HL-60 (cell line): Measurements from ENCODE around the gene GSTCD.

Experiments used
- POLR2AphosphoS5 ChIP-seq: IDR thresholded peaks from 2 replicates; pipeline ENCODE4 v1.6.1; 2012; ENCODE audit warnings: low read depth
- SPI1 ChIP-seq: IDR thresholded peaks from 2 replicates; pipeline ENCODE4 v1.6.1; 2012; ENCODE audit warnings: low read depth, mild to moderate bottlenecking, borderline replicate concordance
- TF ChIP-seq, protein P1 (sequence below): IDR thresholded peaks from one replicate; pipeline ENCODE4 v1.5.1; 2011; ENCODE audit warnings: low read length, control low read depth, inconsistent platforms; ENCODE audit not compliant: insufficient read depth
- TF ChIP-seq, protein P2 (sequence below): IDR thresholded peaks from 2 replicates; pipeline ENCODE4 v1.6.1; 2012; ENCODE audit warnings: low read depth; ENCODE audit not compliant: insufficient replicate concordance

DNA sequence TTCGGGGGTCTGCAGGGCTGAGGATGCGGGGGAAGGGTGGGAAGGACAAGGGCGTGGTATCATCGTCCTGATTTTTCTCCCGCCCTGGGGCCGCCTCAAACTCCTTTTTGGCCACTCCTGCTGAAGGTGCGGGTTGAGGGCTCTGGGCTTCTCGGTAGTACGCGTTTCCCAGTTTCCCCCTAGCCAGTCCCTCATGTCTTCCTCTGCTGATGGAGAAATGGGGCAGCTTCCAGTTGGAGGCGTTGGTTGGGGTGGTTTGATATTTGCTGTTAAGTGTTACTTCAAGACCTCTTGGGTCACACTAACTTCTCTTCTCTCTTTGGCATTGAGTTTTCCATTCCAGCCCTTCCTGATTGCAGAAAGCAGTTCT, 482 bp downstream of the GSTCD start:
- TF ChIP-seq, protein P1, sequence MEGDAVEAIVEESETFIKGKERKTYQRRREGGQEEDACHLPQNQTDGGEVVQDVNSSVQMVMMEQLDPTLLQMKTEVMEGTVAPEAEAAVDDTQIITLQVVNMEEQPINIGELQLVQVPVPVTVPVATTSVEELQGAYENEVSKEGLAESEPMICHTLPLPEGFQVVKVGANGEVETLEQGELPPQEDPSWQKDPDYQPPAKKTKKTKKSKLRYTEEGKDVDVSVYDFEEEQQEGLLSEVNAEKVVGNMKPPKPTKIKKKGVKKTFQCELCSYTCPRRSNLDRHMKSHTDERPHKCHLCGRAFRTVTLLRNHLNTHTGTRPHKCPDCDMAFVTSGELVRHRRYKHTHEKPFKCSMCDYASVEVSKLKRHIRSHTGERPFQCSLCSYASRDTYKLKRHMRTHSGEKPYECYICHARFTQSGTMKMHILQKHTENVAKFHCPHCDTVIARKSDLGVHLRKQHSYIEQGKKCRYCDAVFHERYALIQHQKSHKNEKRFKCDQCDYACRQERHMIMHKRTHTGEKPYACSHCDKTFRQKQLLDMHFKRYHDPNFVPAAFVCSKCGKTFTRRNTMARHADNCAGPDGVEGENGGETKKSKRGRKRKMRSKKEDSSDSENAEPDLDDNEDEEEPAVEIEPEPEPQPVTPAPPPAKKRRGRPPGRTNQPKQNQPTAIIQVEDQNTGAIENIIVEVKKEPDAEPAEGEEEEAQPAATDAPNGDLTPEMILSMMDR = no peak
- TF ChIP-seq SPI1 = no peak
- TF ChIP-seq POLR2AphosphoS5 = no peak
- TF ChIP-seq, protein P2, sequence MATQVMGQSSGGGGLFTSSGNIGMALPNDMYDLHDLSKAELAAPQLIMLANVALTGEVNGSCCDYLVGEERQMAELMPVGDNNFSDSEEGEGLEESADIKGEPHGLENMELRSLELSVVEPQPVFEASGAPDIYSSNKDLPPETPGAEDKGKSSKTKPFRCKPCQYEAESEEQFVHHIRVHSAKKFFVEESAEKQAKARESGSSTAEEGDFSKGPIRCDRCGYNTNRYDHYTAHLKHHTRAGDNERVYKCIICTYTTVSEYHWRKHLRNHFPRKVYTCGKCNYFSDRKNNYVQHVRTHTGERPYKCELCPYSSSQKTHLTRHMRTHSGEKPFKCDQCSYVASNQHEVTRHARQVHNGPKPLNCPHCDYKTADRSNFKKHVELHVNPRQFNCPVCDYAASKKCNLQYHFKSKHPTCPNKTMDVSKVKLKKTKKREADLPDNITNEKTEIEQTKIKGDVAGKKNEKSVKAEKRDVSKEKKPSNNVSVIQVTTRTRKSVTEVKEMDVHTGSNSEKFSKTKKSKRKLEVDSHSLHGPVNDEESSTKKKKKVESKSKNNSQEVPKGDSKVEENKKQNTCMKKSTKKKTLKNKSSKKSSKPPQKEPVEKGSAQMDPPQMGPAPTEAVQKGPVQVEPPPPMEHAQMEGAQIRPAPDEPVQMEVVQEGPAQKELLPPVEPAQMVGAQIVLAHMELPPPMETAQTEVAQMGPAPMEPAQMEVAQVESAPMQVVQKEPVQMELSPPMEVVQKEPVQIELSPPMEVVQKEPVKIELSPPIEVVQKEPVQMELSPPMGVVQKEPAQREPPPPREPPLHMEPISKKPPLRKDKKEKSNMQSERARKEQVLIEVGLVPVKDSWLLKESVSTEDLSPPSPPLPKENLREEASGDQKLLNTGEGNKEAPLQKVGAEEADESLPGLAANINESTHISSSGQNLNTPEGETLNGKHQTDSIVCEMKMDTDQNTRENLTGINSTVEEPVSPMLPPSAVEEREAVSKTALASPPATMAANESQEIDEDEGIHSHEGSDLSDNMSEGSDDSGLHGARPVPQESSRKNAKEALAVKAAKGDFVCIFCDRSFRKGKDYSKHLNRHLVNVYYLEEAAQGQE = no peak
